ENCODE results near the gene SLC35F6.
"Not testable (repeated sequence)": the region's sequence is repeated elsewhere in the genome, so short reads cannot be mapped to it uniquely, and the experiment has no call there.

SLC35F6 gene

GRCh38 chr2:26754972-26755670 lies 9.0 kb upstream of the SLC35F6 start:
- Histone ChIP-seq H3K4me3 (ENCODE audit: low read depth, low read length) (no peak overlapping the region), H3K36me3 (replicated peaks) (no peaks in the 10 kb centered on the region), H3K27me3 (replicated peaks) (peaks cover 2% of the 10 kb centered on the region), H3K27ac (no peak overlapping the region)
- TF ChIP-seq, protein P1, sequence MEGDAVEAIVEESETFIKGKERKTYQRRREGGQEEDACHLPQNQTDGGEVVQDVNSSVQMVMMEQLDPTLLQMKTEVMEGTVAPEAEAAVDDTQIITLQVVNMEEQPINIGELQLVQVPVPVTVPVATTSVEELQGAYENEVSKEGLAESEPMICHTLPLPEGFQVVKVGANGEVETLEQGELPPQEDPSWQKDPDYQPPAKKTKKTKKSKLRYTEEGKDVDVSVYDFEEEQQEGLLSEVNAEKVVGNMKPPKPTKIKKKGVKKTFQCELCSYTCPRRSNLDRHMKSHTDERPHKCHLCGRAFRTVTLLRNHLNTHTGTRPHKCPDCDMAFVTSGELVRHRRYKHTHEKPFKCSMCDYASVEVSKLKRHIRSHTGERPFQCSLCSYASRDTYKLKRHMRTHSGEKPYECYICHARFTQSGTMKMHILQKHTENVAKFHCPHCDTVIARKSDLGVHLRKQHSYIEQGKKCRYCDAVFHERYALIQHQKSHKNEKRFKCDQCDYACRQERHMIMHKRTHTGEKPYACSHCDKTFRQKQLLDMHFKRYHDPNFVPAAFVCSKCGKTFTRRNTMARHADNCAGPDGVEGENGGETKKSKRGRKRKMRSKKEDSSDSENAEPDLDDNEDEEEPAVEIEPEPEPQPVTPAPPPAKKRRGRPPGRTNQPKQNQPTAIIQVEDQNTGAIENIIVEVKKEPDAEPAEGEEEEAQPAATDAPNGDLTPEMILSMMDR (IDR thresholded peaks at IDR 0.05; ENCODE audit: low read depth, low read length, missing control alignments), result no peak
- no peak for DNase-seq
- in situ Hi-C loops (cut with HindIII; ENCODE audit: low pct_ligation_motif_present, low sequenced_read_pairs), result loop anchor here (25.0 kb wide), 1 partner anchor 168 kb away; no protein-coding TSS in a partner anchor

- Histone ChIP-seq H3K4me3 (ENCODE audit: low read depth, low read length) (no peak overlapping the region), H3K27ac (no peak overlapping the region), H3K27me3 (replicated peaks) (peaks cover 2% of the 10 kb centered on the region), H3K36me3 (replicated peaks) (no peaks in the 10 kb centered on the region)
- no peak for DNase-seq
- in situ Hi-C loops (cut with HindIII; ENCODE audit: low pct_ligation_motif_present, low sequenced_read_pairs), result loop anchor here (25.0 kb wide), 1 partner anchor 169 kb away; no protein-coding TSS in a partner anchor
- TF ChIP-seq, protein P1 (IDR thresholded peaks at IDR 0.05; ENCODE audit: low read depth, low read length, missing control alignments), result no peak
Observed at GRCh38 chr2:26756337-26756736, 7.7 kb upstream of the SLC35F6 start.

- peak; percentile 99 for DNase-seq
- Histone ChIP-seq H3K4me3 (ENCODE audit: low read depth, low read length) (no peak overlapping the region), H3K27me3 (replicated peaks) (peaks cover 2% of the 10 kb centered on the region), H3K36me3 (replicated peaks) (no peaks in the 10 kb centered on the region), H3K27ac (peak overlapping the region; percentile 58)
- TF ChIP-seq, protein P1 (IDR thresholded peaks at IDR 0.05; ENCODE audit: low read depth, low read length, missing control alignments), result no peak
- in situ Hi-C loops (cut with HindIII; ENCODE audit: low pct_ligation_motif_present, low sequenced_read_pairs), result loop anchor here (25.0 kb wide), 1 partner anchor 171 kb away; no protein-coding TSS in a partner anchor
Observed at GRCh38 chr2:26757873-26758789, 6.0 kb upstream of the SLC35F6 start.

GRCh38 chr2:26758790-26759321 lies 5.2 kb upstream of the SLC35F6 start:
- TF ChIP-seq, protein P1 (IDR thresholded peaks at IDR 0.05; ENCODE audit: low read depth, low read length, missing control alignments), result no peak
- in situ Hi-C loops (cut with HindIII; ENCODE audit: low pct_ligation_motif_present, low sequenced_read_pairs), result loop anchor here (25.0 kb wide), 1 partner anchor 172 kb away; no protein-coding TSS in a partner anchor
- H3K27me3 ChIP-seq (replicated peaks), result peaks cover 2% of the 10 kb centered on the region
- no peaks in the 10 kb centered on the region for H3K36me3 ChIP-seq (replicated peaks)
- no peak overlapping the region for H3K4me3 ChIP-seq (ENCODE audit: low read depth, low read length)
- no peak for DNase-seq
- H3K27ac ChIP-seq, result no peak overlapping the region

DNA sequence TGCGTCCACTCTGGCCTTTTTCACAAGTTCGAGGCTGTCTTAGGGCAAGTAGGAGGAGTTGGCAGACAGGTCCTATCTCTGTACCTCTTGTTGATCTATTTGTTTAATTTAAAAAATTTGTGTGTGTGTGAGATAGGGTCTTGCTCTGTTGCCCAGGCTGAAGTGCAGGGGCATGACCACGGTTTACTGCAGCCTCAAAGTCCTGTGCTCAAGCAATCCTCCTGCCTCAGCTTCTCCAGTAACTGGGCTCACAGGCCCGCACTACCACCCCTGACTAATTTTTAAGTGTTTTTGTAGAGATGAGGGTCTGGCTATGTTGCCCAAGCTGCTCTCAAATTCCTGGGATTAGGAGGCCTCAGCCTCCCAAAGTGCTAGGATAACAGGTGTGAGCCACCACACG lies 4.2 kb upstream of the SLC35F6 start:
- Histone ChIP-seq H3K27ac (no peak overlapping the region), H3K36me3 (replicated peaks) (no peaks in the 10 kb centered on the region), H3K27me3 (replicated peaks) (peaks cover 2% of the 10 kb centered on the region), H3K4me3 (ENCODE audit: low read depth, low read length) (no peak overlapping the region)
- TF ChIP-seq, protein P1 (IDR thresholded peaks at IDR 0.05; ENCODE audit: low read depth, low read length, missing control alignments), result no peak
- no peak for DNase-seq
- in situ Hi-C loops (cut with HindIII; ENCODE audit: low pct_ligation_motif_present, low sequenced_read_pairs), result loop anchor here (25.0 kb wide), 1 partner anchor 173 kb away; no protein-coding TSS in a partner anchor

DNA sequence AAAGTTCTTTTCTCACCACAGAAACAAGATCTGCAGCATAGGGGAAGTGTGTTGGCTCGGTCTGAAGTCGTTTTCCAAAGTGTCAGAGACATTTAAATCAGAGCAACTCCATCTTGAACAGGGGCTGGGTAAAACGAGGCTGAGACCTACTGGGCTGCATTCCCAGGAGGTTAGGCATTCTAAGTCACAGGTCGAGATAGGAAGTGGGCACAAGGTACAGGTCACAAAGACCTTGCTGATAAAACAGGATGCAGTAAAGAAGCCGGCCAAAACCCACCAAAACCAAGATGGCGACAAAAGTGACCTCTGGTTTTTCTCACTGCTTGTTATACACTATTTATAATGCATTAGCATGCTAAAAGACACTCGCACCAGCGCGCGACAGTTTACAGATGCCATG lies 3.1 kb upstream of the SLC35F6 start:
- in situ Hi-C loops (cut with HindIII; ENCODE audit: low pct_ligation_motif_present, low sequenced_read_pairs), result loop anchor here (25.0 kb wide), 1 partner anchor 174 kb away; no protein-coding TSS in a partner anchor
- H3K36me3 ChIP-seq (replicated peaks); DNase-seq; H3K27ac ChIP-seq; H3K27me3 ChIP-seq (replicated peaks); H3K4me3 ChIP-seq (ENCODE audit: low read depth, low read length): not testable (repeated sequence)
